ENCODE results near the gene SUPV3L1.

DNA sequence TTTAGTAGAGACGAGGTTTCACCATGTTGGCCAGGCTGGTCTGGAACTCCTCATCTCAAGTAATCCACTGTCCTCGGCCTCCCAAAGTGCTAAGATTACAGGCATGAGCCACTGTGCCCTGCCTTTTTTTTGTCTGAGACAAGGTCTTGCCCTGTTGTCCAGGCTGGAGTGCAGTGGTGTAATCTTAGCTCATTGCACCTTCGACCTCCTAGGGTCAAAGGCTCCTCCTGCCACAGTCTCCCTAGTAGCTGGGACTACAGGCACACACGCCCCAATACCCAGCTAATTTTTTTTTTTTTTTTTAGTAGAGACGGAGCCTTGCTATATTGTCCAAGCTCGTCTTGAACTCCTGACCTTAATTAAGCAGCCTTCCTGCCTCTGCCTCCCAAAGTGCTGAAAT is 26.8 kb upstream of the SUPV3L1 start:
- TF ChIP-seq, protein P1, sequence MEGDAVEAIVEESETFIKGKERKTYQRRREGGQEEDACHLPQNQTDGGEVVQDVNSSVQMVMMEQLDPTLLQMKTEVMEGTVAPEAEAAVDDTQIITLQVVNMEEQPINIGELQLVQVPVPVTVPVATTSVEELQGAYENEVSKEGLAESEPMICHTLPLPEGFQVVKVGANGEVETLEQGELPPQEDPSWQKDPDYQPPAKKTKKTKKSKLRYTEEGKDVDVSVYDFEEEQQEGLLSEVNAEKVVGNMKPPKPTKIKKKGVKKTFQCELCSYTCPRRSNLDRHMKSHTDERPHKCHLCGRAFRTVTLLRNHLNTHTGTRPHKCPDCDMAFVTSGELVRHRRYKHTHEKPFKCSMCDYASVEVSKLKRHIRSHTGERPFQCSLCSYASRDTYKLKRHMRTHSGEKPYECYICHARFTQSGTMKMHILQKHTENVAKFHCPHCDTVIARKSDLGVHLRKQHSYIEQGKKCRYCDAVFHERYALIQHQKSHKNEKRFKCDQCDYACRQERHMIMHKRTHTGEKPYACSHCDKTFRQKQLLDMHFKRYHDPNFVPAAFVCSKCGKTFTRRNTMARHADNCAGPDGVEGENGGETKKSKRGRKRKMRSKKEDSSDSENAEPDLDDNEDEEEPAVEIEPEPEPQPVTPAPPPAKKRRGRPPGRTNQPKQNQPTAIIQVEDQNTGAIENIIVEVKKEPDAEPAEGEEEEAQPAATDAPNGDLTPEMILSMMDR (IDR thresholded peaks at IDR 0.05) = no peak
- TF ChIP-seq POLR2A (IDR thresholded peaks at IDR 0.05) = no peak

All from adrenal gland (tissue), 5 donors.